Measurements from ENCODE around the gene ICOSLG. TPM values are rescaled to one million over a fixed set of nuclear protein-coding genes. Genes with fewer than 3 reads are reported as not detected.
"Not testable (repeated sequence)": the region's sequence is repeated elsewhere in the genome, so short reads cannot be mapped to it uniquely, and the experiment has no call there.

The ICOSLG gene
- total RNA-seq, 1 experiment from 2014 or later, result 1.5 TPM

DNA sequence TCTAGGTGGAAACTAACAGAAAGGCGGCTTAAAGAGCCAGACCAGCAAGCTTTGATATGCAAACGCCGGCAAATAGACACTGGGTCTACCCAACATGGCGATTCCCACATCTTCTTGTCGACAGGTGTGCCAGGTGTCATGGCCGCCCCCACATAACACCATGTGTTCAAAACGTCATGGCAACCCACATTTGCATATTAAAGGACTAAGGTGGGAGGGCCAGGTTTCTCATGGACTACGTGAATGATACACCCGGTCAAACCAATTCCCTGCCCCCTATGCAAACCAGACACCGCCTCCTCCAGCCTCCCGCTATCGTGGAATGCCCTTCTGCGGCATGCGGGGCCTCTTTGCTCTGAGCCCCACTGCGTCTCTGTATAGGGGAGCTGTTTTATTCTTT is 41.3 kb downstream of the ICOSLG start:
- POLR2A ChIA-PET, result no interaction called here
- no peaks in the 10 kb centered on the region for H3K9me3 Mint-ChIP-seq (ENCODE audit: unreplicated experiment)
- no peaks in the 10 kb centered on the region for H3K36me3 Mint-ChIP-seq (ENCODE audit: insufficient read depth, unreplicated experiment)
- H3K27ac Mint-ChIP-seq (ENCODE audit: low read depth, unreplicated experiment), result no peak overlapping the region
- intact Hi-C loops (cut with micrococcal nuclease), result no loop called here
- no peaks in the 10 kb centered on the region for H3K27me3 Mint-ChIP-seq (ENCODE audit: insufficient read depth, unreplicated experiment)
- BruUV-seq (replicated peaks), result no TSS peak
- no peak for DNase-seq (ENCODE audit: unreplicated experiment)
- CTCF ChIA-PET, result no interaction called here
- TF ChIP-seq, protein P1, sequence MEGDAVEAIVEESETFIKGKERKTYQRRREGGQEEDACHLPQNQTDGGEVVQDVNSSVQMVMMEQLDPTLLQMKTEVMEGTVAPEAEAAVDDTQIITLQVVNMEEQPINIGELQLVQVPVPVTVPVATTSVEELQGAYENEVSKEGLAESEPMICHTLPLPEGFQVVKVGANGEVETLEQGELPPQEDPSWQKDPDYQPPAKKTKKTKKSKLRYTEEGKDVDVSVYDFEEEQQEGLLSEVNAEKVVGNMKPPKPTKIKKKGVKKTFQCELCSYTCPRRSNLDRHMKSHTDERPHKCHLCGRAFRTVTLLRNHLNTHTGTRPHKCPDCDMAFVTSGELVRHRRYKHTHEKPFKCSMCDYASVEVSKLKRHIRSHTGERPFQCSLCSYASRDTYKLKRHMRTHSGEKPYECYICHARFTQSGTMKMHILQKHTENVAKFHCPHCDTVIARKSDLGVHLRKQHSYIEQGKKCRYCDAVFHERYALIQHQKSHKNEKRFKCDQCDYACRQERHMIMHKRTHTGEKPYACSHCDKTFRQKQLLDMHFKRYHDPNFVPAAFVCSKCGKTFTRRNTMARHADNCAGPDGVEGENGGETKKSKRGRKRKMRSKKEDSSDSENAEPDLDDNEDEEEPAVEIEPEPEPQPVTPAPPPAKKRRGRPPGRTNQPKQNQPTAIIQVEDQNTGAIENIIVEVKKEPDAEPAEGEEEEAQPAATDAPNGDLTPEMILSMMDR (IDR thresholded peaks at IDR 0.05; ENCODE audit: unreplicated experiment), result no peak
- no peaks in the 10 kb centered on the region for H3K4me1 Mint-ChIP-seq (ENCODE audit: insufficient read depth, unreplicated experiment)
- H3K4me3 Mint-ChIP-seq (ENCODE audit: unreplicated experiment), result no peak overlapping the region

DNA sequence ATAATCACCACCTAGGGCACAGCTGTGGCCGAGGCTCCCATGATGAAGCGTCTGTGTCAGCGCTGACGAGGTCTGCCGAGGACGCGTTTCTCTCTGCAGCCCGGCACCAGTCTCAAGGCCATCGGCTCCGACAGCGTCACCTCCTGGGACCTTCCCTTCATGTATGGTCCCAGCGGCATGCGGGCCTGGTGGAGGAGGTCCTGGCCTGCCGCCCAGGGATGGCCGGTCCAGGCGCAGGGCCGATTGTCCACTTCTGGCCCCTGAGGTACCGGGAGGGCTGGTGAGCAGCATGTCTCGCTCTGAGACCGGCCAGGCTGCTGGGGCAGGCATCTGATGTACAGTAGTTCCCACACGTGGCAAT is 43.6 kb downstream of the ICOSLG start:
- H3K9me3 Mint-ChIP-seq (ENCODE audit: unreplicated experiment); H3K36me3 Mint-ChIP-seq (ENCODE audit: insufficient read depth, unreplicated experiment); POLR2A ChIA-PET; H3K27me3 Mint-ChIP-seq (ENCODE audit: insufficient read depth, unreplicated experiment); intact Hi-C loops (cut with micrococcal nuclease); H3K4me1 Mint-ChIP-seq (ENCODE audit: insufficient read depth, unreplicated experiment); H3K27ac Mint-ChIP-seq (ENCODE audit: low read depth, unreplicated experiment); H3K4me3 Mint-ChIP-seq (ENCODE audit: unreplicated experiment); CTCF ChIA-PET; BruUV-seq (replicated peaks); DNase-seq (ENCODE audit: unreplicated experiment): not testable (repeated sequence)

DNA sequence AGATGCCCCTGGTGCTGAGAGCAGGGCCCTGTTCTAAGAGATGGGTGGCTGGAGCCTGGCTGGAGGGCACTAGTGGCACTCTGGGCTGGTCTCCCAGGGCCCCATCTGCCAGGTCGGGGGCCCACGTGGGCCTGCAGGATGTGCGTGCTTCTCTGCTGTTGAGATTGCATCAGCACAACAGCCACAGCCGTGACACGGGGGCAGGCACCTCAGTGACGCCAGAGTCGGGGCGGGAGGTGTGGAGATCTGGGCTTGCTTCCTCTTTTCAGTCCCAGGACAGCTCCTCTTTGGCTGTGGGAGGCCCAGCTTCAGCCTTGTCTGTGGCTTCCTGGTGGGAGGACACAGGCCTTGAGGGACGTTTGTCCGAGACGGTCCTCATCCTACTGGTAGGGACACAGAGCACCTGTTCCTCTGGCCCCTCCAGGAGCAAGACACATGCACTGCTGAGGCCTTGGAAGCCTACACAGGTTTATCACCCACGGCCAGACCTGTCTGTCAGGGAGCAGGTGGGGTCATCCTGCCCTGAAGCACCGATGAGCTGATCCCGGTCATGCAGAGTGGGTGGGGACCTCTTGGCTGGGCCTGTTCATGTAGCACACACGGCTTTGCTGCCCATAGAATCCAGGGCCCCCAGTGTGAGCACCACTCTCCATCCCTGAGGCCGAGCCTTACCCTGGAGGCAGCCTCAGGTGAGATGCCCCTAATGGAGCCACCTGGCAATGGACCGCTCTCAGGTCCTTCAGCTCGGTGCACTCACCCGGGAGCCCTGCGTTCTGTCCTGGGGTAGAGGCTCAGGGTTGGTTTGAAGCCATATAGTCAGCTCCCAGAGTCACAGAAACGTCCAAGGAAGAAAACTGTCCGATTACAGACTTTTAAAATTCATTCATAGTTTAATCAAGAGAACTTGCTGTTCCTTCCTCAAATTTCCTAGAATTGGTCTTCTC is 44.3 kb downstream of the ICOSLG start:
- CTCF ChIA-PET; POLR2A ChIA-PET; BruUV-seq (replicated peaks); H3K27me3 Mint-ChIP-seq (ENCODE audit: insufficient read depth, unreplicated experiment); H3K36me3 Mint-ChIP-seq (ENCODE audit: insufficient read depth, unreplicated experiment); H3K4me3 Mint-ChIP-seq (ENCODE audit: unreplicated experiment); intact Hi-C loops (cut with micrococcal nuclease); H3K4me1 Mint-ChIP-seq (ENCODE audit: insufficient read depth, unreplicated experiment); H3K9me3 Mint-ChIP-seq (ENCODE audit: unreplicated experiment); H3K27ac Mint-ChIP-seq (ENCODE audit: low read depth, unreplicated experiment): not testable (repeated sequence)
- peak; percentile 20 for DNase-seq (ENCODE audit: unreplicated experiment)

DNA sequence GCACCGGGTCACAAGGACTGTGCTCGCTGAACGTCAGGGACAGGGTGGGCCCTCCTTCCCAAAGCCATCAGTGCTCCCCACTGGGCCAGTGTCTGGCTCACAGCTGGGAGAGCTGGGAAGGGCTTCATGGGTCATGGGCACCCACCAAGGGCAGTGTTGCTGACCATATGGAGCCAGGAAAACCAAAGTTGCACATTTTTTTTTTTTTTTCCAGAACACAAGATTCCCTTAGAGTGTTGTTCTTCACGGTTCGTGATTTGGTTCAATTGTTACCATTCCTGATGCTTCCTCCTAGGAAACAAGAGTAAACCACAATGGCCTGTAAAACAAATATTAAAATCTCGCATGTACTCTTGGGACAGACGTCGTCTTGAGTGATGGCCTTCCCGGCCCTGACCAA is 45.9 kb downstream of the ICOSLG start:
- POLR2A ChIA-PET; DNase-seq (ENCODE audit: unreplicated experiment); H3K4me1 Mint-ChIP-seq (ENCODE audit: insufficient read depth, unreplicated experiment); H3K9me3 Mint-ChIP-seq (ENCODE audit: unreplicated experiment); H3K27me3 Mint-ChIP-seq (ENCODE audit: insufficient read depth, unreplicated experiment); H3K4me3 Mint-ChIP-seq (ENCODE audit: unreplicated experiment); BruUV-seq (replicated peaks); intact Hi-C loops (cut with micrococcal nuclease); CTCF ChIA-PET; H3K27ac Mint-ChIP-seq (ENCODE audit: low read depth, unreplicated experiment); H3K36me3 Mint-ChIP-seq (ENCODE audit: insufficient read depth, unreplicated experiment): not testable (repeated sequence)

DNA sequence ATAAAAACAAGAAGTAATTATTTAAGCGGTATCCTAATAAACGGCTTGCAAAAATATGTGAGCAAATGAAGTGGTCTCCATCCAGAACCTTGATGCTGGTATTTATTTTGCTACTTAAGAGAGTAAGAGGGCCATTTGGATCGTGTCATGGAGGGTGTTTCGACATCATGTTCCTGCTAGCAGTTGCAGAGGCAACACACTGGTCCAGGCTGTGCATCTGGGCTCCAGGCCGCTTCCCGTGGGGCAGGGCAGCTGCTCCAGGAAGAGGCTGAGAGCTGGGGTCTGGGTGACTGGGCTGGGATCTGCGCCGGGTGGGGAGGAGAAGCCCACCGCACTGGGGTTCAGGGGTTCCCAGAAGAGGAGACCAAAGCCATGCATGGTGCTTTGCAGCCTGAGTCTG is 46.3 kb downstream of the ICOSLG start:
- CTCF ChIA-PET; H3K36me3 Mint-ChIP-seq (ENCODE audit: insufficient read depth, unreplicated experiment); H3K27ac Mint-ChIP-seq (ENCODE audit: low read depth, unreplicated experiment); POLR2A ChIA-PET; H3K4me1 Mint-ChIP-seq (ENCODE audit: insufficient read depth, unreplicated experiment); H3K9me3 Mint-ChIP-seq (ENCODE audit: unreplicated experiment); intact Hi-C loops (cut with micrococcal nuclease); H3K4me3 Mint-ChIP-seq (ENCODE audit: unreplicated experiment); DNase-seq (ENCODE audit: unreplicated experiment); BruUV-seq (replicated peaks); H3K27me3 Mint-ChIP-seq (ENCODE audit: insufficient read depth, unreplicated experiment): not testable (repeated sequence)

DNA sequence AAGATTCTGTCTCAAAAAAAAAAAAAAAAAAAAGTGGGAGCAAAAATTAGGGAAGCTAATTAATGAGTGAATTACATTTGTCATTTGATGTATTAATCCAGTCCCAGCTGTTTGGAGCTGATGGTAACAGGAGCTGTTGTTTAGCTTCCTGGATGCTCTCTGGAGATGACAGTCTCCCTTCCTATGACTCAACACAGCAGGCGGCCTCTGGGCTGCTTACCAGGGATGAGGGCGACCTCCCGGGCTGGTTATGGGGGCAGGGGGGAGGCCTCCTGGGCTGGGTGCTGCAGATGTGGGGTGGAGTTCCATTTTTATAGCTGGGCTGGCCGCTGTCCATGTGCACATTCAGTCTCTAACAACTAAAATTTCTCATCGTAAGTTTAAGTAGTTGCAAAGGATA is 47.6 kb downstream of the ICOSLG start:
- POLR2A ChIA-PET; H3K27ac Mint-ChIP-seq (ENCODE audit: low read depth, unreplicated experiment); BruUV-seq (replicated peaks); H3K9me3 Mint-ChIP-seq (ENCODE audit: unreplicated experiment); H3K4me3 Mint-ChIP-seq (ENCODE audit: unreplicated experiment); H3K36me3 Mint-ChIP-seq (ENCODE audit: insufficient read depth, unreplicated experiment); H3K4me1 Mint-ChIP-seq (ENCODE audit: insufficient read depth, unreplicated experiment); H3K27me3 Mint-ChIP-seq (ENCODE audit: insufficient read depth, unreplicated experiment); intact Hi-C loops (cut with micrococcal nuclease); CTCF ChIA-PET; DNase-seq (ENCODE audit: unreplicated experiment): not testable (repeated sequence)

DNA sequence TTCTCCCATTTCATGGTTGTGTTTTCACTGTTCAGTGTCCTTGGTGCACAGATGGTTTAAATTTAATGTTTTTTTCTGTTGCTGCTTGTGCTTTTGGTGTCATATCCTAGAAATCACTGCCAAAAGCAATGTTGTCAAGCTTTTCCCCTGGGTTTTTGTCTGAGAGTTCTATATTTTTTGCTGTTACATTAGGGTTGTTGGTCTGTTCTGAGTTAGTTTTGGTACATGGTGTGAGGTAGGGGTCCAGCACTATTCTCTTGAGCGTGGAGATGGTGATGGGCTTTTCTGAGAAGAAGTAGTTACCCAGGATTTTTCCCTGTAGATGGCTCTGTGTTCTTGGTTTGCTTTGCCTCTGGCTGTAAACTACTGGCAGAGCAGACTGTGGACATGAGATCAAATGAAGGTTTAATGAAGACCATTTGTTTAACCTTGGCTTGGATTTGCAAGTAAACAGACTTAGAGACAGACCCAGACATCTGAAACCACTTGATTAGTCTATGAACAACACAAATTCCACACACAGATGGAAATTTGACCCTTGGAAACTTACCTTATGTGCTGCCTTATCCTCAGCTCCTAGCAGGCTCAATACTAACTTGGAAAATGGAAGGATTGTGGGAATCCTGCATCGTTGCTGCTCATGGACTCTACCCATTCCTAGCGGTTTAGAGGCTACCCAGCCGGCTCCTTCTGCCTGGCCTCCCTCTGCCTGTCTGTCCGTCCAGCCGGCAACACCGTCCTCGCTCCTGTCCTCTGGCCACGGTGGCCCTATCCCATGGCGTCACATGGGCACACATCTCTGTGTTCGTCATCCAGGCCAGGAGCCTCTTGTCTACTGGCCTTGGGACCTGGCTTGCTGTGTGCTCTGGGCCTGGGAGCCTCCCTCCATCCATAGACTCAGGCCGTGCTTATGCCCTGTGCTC is 50.1 kb downstream of the ICOSLG start:
- CTCF ChIA-PET; H3K9me3 Mint-ChIP-seq (ENCODE audit: unreplicated experiment); H3K27me3 Mint-ChIP-seq (ENCODE audit: insufficient read depth, unreplicated experiment); H3K4me3 Mint-ChIP-seq (ENCODE audit: unreplicated experiment); BruUV-seq (replicated peaks); POLR2A ChIA-PET; H3K4me1 Mint-ChIP-seq (ENCODE audit: insufficient read depth, unreplicated experiment); DNase-seq (ENCODE audit: unreplicated experiment); H3K36me3 Mint-ChIP-seq (ENCODE audit: insufficient read depth, unreplicated experiment); intact Hi-C loops (cut with micrococcal nuclease); H3K27ac Mint-ChIP-seq (ENCODE audit: low read depth, unreplicated experiment): not testable (repeated sequence)

DNA sequence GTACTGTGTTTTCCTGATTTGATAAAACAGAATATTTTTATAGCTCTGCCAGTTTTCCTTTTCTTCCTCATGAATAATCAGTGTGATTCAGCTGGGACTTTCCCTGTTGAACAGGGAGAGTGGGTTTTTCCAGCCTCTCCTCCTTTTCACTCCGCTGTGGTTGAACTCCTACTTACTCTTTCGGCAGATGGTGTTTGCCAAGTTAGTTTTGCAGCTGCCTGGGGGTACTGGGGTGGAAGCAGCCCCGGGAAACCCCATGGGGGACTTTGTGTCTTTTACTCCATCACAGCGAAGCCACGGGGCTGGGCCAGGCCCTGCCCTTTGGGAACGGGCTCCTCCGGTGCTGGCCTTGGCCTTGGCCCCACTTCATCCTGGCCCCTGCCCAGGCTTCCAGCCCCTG is 55.9 kb downstream of the ICOSLG start:
- H3K4me1 Mint-ChIP-seq (ENCODE audit: insufficient read depth, unreplicated experiment); H3K27ac Mint-ChIP-seq (ENCODE audit: low read depth, unreplicated experiment); POLR2A ChIA-PET; H3K36me3 Mint-ChIP-seq (ENCODE audit: insufficient read depth, unreplicated experiment); DNase-seq (ENCODE audit: unreplicated experiment); H3K27me3 Mint-ChIP-seq (ENCODE audit: insufficient read depth, unreplicated experiment); CTCF ChIA-PET; H3K4me3 Mint-ChIP-seq (ENCODE audit: unreplicated experiment); intact Hi-C loops (cut with micrococcal nuclease); BruUV-seq (replicated peaks); H3K9me3 Mint-ChIP-seq (ENCODE audit: unreplicated experiment): not testable (repeated sequence)

Measured in MCF 10A (cell line).